WTC11 (cell line): ENCODE data around the gene PTK6. TPM values are rescaled to one million over a fixed set of nuclear protein-coding genes. Genes with fewer than 3 reads are reported as not detected.

ENCODE experiments used
- ATAC-seq: fragments of 200-7000 bp; cut with Tn5 transposase; 2 replicates; pipeline ENCODE4 v1.10.0; 2021; ENCODE audit warnings: mild to moderate bottlenecking, moderate library complexity
- CTCF ChIA-PET: fragments of 300-600 bp; sonication (Branson Sonifier 250); formaldehyde crosslinking; loops from one replicate; lab custom pipeline; 2021; ENCODE audit warnings: antibody characterized with exemption; lab: Charles Lee
- POLR2A ChIA-PET: fragments of 350-600 bp; sonication (Branson Sonifier 250); formaldehyde crosslinking; loops from one replicate; lab custom pipeline; 2021; ENCODE audit warnings: antibody characterized with exemption; lab: Charles Lee
- DNase-seq: peaks from one replicate; pipeline ENCODE4 v3.0.0; 2021; ENCODE audit warnings: low spot score
- H3K27ac Mint-ChIP-seq: 2 replicates; pipeline ENCODE4 v1.8.0; 2021; ENCODE audit warnings: mixed read lengths
- H3K27me3 Mint-ChIP-seq: 2 replicates; pipeline ENCODE4 v1.8.0; 2021; ENCODE audit warnings: low read depth, mild to moderate bottlenecking, moderate library complexity, mixed read lengths
- H3K36me3 Mint-ChIP-seq: 2 replicates; pipeline ENCODE4 v1.8.0; 2021; ENCODE audit warnings: mixed read lengths
- H3K4me1 Mint-ChIP-seq: 2 replicates; pipeline ENCODE4 v1.8.0; 2022; ENCODE audit warnings: mixed read lengths
- H3K4me3 Mint-ChIP-seq: 2 replicates; pipeline ENCODE4 v1.8.0; 2021; ENCODE audit warnings: mild to moderate bottlenecking, moderate library complexity, mixed read lengths
- H3K9me3 Mint-ChIP-seq: 2 replicates; pipeline ENCODE4 v1.8.0; 2021; ENCODE audit warnings: mixed read lengths
- CBFB ChIP-seq: sonication (generic); formaldehyde crosslinking; IDR thresholded peaks from 2 replicates; pipeline ENCODE4 v1.8.1; 2022; ENCODE audit warnings: mild to moderate bottlenecking, low read depth, missing genetic modification reagents
- EMX1 ChIP-seq: fragments of 250-450 bp; sonication (Bioruptor Pico); IDR thresholded peaks from 2 replicates; pipeline ENCODE4 v1.8.0; 2021; ENCODE audit warnings: mild to moderate bottlenecking
- FOXJ3 ChIP-seq: sonication (generic); formaldehyde crosslinking; IDR thresholded peaks from 2 replicates; pipeline ENCODE4 v1.9.0; 2021; ENCODE audit warnings: missing genetic modification reagents, mild to moderate bottlenecking, borderline replicate concordance
- GABPB1 ChIP-seq: sonication (generic); formaldehyde crosslinking; IDR thresholded peaks from 2 replicates; pipeline ENCODE4 v1.8.1; 2023; ENCODE audit warnings: mild to moderate bottlenecking, missing genetic modification reagents
- KAT7 ChIP-seq: sonication (generic); formaldehyde crosslinking; IDR thresholded peaks from 2 replicates; pipeline ENCODE4 v1.8.1; 2023; ENCODE audit warnings: missing genetic modification reagents, mild to moderate bottlenecking, borderline replicate concordance
- NFYB ChIP-seq: sonication (generic); formaldehyde crosslinking; conservative IDR thresholded peaks from 2 replicates; pipeline ENCODE4 v1.8.0; 2022; ENCODE audit warnings: low read depth, missing genetic modification reagents
- NR1H2 ChIP-seq: sonication (generic); formaldehyde crosslinking; IDR thresholded peaks from 2 replicates; pipeline ENCODE4 v1.9.0; 2021; ENCODE audit warnings: mild to moderate bottlenecking, moderate library complexity, missing genetic modification reagents
- NR3C1 ChIP-seq: sonication (generic); formaldehyde crosslinking; conservative IDR thresholded peaks from 2 replicates; pipeline ENCODE4 v1.8.1; 2023; ENCODE audit warnings: low read depth, mild to moderate bottlenecking, missing genetic modification reagents
- PRRX2 ChIP-seq: fragments of 250-450 bp; sonication (Bioruptor Pico); IDR thresholded peaks from 2 replicates; pipeline ENCODE4 v1.8.0; 2021; ENCODE audit warnings: mild to moderate bottlenecking
- ZNF263 ChIP-seq: sonication (generic); formaldehyde crosslinking; IDR thresholded peaks from 2 replicates; pipeline ENCODE4 v1.8.1; 2022; ENCODE audit warnings: low read depth, mild to moderate bottlenecking, moderate library complexity, missing genetic modification reagents
- ZNF396 ChIP-seq: fragments of 250-450 bp; sonication (Bioruptor Pico); IDR thresholded peaks from 2 replicates; pipeline ENCODE4 v1.8.0; 2021; ENCODE audit warnings: mild to moderate bottlenecking, moderate library complexity, borderline replicate concordance
- total RNA-seq: library from RNA; stranded (reverse); gene quantifications from 3 replicates; pipeline ENCODE4 v1.2.3, GENCODE V29; 2021
- TF ChIP-seq, protein P1 (sequence below): sonication (generic); formaldehyde crosslinking; conservative IDR thresholded peaks from 2 replicates; pipeline ENCODE4 v1.8.1; 2023; ENCODE audit warnings: mild to moderate bottlenecking, low read depth, missing genetic modification reagents, moderate library complexity
- TF ChIP-seq, protein P2 (sequence below): sonication (generic); formaldehyde crosslinking; IDR thresholded peaks from 2 replicates; pipeline ENCODE4 v1.8.1; 2022; ENCODE audit warnings: low read depth, mild to moderate bottlenecking, moderate library complexity, missing genetic modification reagents, borderline replicate concordance
- TF ChIP-seq, protein P3 (sequence below): sonication (generic); formaldehyde crosslinking; IDR thresholded peaks from 2 replicates; pipeline ENCODE4 v1.8.0; 2022; ENCODE audit warnings: mild to moderate bottlenecking, missing genetic modification reagents
- TF ChIP-seq, protein P4 (sequence below): sonication (generic); formaldehyde crosslinking; IDR thresholded peaks from 2 replicates; pipeline ENCODE4 v1.8.1; 2023; ENCODE audit warnings: mild to moderate bottlenecking, missing genetic modification reagents, borderline replicate concordance
- TF ChIP-seq, protein P5 (sequence below): sonication (generic); formaldehyde crosslinking; IDR thresholded peaks from 2 replicates; pipeline ENCODE4 v1.8.1; 2023; ENCODE audit warnings: mild to moderate bottlenecking, missing genetic modification reagents
- TF ChIP-seq, protein P6 (sequence below): fragments of 250-450 bp; sonication (Bioruptor Pico); IDR thresholded peaks from 2 replicates; pipeline ENCODE4 v2.1.2; 2022; ENCODE audit warnings: mild to moderate bottlenecking, moderate library complexity
- TF ChIP-seq, protein P7 (sequence below): sonication (generic); formaldehyde crosslinking; IDR thresholded peaks from 2 replicates; pipeline ENCODE4 v1.8.0; 2022; ENCODE audit warnings: mild to moderate bottlenecking, missing genetic modification reagents

Gene PTK6
- total RNA-seq, 1 experiment from 2014 or later: 0.22 TPM

DNA sequence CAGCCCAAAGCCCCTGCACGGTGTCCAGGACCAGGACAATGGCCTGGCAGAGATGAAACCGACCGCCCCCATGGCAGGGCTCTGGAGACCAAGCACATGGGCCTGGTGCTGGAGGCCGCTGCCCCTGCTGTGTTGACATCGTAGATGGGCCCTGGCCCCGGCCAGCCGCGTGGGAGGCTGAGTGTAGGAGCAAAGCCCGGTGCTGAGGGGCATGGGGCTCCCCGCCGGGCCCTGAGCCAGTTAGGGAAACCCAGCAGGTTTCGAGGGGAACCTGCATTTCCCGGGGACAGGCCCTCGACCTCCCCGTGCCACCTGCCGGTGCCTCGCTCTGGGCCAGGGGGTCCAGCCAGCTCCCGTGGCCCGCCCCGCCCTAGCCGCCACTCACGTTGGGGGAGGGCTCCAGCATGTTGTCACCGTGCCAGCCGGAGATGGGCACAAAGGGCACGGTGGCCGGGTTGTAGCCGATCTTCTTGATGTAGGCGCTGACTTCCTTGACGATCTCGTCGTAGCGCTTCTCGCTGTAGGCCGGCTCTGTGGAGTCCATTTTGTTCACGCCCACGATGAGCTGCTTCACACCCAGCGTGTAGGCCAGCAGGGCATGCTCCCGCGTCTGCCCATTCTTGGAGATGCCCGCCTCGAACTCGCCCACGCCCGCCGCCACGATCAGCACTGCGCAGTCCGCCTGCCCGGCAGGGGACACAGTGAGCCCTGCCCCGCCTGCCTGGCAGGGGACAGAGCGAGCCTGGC is 42.6 kb downstream of the PTK6 start (continued):
- TF ChIP-seq, protein P1, sequence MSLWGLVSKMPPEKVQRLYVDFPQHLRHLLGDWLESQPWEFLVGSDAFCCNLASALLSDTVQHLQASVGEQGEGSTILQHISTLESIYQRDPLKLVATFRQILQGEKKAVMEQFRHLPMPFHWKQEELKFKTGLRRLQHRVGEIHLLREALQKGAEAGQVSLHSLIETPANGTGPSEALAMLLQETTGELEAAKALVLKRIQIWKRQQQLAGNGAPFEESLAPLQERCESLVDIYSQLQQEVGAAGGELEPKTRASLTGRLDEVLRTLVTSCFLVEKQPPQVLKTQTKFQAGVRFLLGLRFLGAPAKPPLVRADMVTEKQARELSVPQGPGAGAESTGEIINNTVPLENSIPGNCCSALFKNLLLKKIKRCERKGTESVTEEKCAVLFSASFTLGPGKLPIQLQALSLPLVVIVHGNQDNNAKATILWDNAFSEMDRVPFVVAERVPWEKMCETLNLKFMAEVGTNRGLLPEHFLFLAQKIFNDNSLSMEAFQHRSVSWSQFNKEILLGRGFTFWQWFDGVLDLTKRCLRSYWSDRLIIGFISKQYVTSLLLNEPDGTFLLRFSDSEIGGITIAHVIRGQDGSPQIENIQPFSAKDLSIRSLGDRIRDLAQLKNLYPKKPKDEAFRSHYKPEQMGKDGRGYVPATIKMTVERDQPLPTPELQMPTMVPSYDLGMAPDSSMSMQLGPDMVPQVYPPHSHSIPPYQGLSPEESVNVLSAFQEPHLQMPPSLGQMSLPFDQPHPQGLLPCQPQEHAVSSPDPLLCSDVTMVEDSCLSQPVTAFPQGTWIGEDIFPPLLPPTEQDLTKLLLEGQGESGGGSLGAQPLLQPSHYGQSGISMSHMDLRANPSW (CRISPR knock-in tag): no peak
- TF ChIP-seq NR1H2 (CRISPR knock-in tag) (no peak), CBFB (CRISPR knock-in tag) (no peak), NFYB (no peak), EMX1 (CRISPR knock-in tag) (no peak), ZNF263 (CRISPR knock-in tag) (no peak)
- TF ChIP-seq, protein P2, sequence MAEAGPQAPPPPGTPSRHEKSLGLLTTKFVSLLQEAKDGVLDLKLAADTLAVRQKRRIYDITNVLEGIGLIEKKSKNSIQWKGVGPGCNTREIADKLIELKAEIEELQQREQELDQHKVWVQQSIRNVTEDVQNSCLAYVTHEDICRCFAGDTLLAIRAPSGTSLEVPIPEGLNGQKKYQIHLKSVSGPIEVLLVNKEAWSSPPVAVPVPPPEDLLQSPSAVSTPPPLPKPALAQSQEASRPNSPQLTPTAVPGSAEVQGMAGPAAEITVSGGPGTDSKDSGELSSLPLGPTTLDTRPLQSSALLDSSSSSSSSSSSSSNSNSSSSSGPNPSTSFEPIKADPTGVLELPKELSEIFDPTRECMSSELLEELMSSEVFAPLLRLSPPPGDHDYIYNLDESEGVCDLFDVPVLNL (CRISPR knock-in tag): no peak
- TF ChIP-seq, protein P3, sequence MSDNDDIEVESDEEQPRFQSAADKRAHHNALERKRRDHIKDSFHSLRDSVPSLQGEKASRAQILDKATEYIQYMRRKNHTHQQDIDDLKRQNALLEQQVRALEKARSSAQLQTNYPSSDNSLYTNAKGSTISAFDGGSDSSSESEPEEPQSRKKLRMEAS (CRISPR knock-in tag): no peak
- TF ChIP-seq, protein P4, sequence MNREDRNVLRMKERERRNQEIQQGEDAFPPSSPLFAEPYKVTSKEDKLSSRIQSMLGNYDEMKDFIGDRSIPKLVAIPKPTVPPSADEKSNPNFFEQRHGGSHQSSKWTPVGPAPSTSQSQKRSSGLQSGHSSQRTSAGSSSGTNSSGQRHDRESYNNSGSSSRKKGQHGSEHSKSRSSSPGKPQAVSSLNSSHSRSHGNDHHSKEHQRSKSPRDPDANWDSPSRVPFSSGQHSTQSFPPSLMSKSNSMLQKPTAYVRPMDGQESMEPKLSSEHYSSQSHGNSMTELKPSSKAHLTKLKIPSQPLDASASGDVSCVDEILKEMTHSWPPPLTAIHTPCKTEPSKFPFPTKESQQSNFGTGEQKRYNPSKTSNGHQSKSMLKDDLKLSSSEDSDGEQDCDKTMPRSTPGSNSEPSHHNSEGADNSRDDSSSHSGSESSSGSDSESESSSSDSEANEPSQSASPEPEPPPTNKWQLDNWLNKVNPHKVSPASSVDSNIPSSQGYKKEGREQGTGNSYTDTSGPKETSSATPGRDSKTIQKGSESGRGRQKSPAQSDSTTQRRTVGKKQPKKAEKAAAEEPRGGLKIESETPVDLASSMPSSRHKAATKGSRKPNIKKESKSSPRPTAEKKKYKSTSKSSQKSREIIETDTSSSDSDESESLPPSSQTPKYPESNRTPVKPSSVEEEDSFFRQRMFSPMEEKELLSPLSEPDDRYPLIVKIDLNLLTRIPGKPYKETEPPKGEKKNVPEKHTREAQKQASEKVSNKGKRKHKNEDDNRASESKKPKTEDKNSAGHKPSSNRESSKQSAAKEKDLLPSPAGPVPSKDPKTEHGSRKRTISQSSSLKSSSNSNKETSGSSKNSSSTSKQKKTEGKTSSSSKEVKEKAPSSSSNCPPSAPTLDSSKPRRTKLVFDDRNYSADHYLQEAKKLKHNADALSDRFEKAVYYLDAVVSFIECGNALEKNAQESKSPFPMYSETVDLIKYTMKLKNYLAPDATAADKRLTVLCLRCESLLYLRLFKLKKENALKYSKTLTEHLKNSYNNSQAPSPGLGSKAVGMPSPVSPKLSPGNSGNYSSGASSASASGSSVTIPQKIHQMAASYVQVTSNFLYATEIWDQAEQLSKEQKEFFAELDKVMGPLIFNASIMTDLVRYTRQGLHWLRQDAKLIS (CRISPR knock-in tag): no peak

DNA sequence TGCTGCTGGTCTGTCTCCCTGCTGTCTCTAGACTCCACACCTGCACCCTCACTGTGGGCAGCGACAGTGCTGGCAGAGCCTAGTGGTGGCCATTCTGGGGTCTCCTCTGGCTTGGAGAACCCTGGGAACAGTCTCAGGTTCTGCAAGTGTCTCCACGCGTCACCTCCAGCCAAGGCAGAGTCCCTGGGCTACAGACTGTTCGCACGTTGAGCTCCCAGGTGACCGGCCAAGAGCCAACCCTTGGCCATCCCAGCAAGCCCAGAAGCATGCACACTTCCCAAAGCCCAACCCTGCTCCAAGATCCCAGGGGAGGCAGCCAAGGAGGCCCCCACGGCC is 43.1 kb downstream of the PTK6 start:
- H3K27me3 Mint-ChIP-seq: peaks cover 41% of the 10 kb centered on the region
- H3K9me3 Mint-ChIP-seq: peaks cover 9% of the 10 kb centered on the region
- H3K27ac Mint-ChIP-seq: no peak overlapping the region
- TF ChIP-seq, protein P5, sequence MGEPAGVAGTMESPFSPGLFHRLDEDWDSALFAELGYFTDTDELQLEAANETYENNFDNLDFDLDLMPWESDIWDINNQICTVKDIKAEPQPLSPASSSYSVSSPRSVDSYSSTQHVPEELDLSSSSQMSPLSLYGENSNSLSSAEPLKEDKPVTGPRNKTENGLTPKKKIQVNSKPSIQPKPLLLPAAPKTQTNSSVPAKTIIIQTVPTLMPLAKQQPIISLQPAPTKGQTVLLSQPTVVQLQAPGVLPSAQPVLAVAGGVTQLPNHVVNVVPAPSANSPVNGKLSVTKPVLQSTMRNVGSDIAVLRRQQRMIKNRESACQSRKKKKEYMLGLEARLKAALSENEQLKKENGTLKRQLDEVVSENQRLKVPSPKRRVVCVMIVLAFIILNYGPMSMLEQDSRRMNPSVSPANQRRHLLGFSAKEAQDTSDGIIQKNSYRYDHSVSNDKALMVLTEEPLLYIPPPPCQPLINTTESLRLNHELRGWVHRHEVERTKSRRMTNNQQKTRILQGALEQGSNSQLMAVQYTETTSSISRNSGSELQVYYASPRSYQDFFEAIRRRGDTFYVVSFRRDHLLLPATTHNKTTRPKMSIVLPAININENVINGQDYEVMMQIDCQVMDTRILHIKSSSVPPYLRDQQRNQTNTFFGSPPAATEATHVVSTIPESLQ (CRISPR knock-in tag): no peak
- TF ChIP-seq NR3C1: no peak
- no peak for TF ChIP-seq ZNF396 (CRISPR knock-in tag)
- TF ChIP-seq, protein P6, sequence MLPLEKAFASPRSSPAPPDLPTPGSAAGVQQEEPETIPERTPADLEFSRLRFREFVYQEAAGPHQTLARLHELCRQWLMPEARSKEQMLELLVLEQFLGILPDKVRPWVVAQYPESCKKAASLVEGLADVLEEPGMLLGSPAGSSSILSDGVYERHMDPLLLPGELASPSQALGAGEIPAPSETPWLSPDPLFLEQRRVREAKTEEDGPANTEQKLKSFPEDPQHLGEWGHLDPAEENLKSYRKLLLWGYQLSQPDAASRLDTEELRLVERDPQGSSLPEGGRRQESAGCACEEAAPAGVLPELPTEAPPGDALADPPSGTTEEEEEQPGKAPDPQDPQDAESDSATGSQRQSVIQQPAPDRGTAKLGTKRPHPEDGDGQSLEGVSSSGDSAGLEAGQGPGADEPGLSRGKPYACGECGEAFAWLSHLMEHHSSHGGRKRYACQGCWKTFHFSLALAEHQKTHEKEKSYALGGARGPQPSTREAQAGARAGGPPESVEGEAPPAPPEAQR: no peak
- TF ChIP-seq, protein P2 (CRISPR knock-in tag): no peak
- TF ChIP-seq KAT7: no peak
- TF ChIP-seq, protein P7, sequence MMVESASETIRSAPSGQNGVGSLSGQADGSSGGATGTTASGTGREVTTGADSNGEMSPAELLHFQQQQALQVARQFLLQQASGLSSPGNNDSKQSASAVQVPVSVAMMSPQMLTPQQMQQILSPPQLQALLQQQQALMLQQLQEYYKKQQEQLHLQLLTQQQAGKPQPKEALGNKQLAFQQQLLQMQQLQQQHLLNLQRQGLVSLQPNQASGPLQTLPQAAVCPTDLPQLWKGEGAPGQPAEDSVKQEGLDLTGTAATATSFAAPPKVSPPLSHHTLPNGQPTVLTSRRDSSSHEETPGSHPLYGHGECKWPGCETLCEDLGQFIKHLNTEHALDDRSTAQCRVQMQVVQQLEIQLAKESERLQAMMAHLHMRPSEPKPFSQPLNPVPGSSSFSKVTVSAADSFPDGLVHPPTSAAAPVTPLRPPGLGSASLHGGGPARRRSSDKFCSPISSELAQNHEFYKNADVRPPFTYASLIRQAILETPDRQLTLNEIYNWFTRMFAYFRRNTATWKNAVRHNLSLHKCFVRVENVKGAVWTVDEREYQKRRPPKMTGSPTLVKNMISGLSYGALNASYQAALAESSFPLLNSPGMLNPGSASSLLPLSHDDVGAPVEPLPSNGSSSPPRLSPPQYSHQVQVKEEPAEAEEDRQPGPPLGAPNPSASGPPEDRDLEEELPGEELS: no peak
- TF ChIP-seq, protein P3 (CRISPR knock-in tag): no peak
- no peak for TF ChIP-seq PRRX2 (CRISPR knock-in tag)
- no peak for TF ChIP-seq GABPB1 (CRISPR knock-in tag)
- no peak for TF ChIP-seq FOXJ3 (CRISPR knock-in tag)
- ChIA-PET POLR2A (no interaction called here), CTCF (interaction anchor here (0.9 to 1.8 kb wide), 2 partner anchors 10 to 27 kb away, joined by 3 to 4 read pairs; partner anchors contain the start of gene PPDPF)
- peaks cover 16% of the 10 kb centered on the region for H3K36me3 Mint-ChIP-seq
- peaks cover 7% of the 10 kb centered on the region for H3K4me1 Mint-ChIP-seq
- ATAC-seq (no peak), DNase-seq (no peak)
- H3K4me3 Mint-ChIP-seq: no peak overlapping the region
